Stimulated activated CD8-positive, alpha-beta memory T cell treated with anti-CD3 and anti-CD28 coated beads, Interleukin-12 subunit alpha, Interleukin-12 subunit beta, amount 100 ng/mL, for 24 hours (primary cell): ENCODE results near the gene COX7A2L.

ENCODE experiments used
- DNase-seq: peaks from one replicate; pipeline ENCODE4 v3.0.0-alpha.2; 2020; ENCODE audit errors: extremely low read depth

Gene COX7A2L

GRCh38 chr2:42317486-42317885, 43.5 kb downstream of the COX7A2L start:
- no peak for DNase-seq

- no peak for DNase-seq
These were observed 44.1 kb downstream of the COX7A2L start for GRCh38 chr2:42316910-42317309.

GRCh38 chr2:42315844-42316470, 45.1 kb downstream of the COX7A2L start:
- no peak for DNase-seq

- DNase-seq, result no peak
These were observed 46.0 kb downstream of the COX7A2L start for GRCh38 chr2:42314892-42315468.

GRCh38 chr2:42312106-42312505, 48.9 kb downstream of the COX7A2L start:
- DNase-seq, result no peak

- no peak for DNase-seq
These were observed 51.0 kb downstream of the COX7A2L start for GRCh38 chr2:42310007-42310515.

- no peak for DNase-seq
These were observed 51.7 kb downstream of the COX7A2L start for GRCh38 chr2:42309366-42309765.

GRCh38 chr2:42307180-42307579, 53.8 kb downstream of the COX7A2L start:
- no peak for DNase-seq

GRCh38 chr2:42304059-42304713, 56.8 kb downstream of the COX7A2L start:
- no peak for DNase-seq

GRCh38 chr2:42303252-42303651, 57.8 kb downstream of the COX7A2L start:
- DNase-seq, result no peak

GRCh38 chr2:42300527-42300926, 60.5 kb downstream of the COX7A2L start:
- no peak for DNase-seq
